H9 (cell line): Measurements from ENCODE around the gene AQP10. TPM values are rescaled to one million over a fixed set of nuclear protein-coding genes. Genes with fewer than 3 reads are reported as not detected.

Experiments
- DNase-seq: peaks from one replicate; pipeline ENCODE4 v3.0.0-alpha.2; 2017
- H2AFZ ChIP-seq: one replicate; pipeline ENCODE4 v1.6.1; 2013; ENCODE audit warnings: mild to moderate bottlenecking, low read length, control low read depth, moderate library complexity
- H2AK5ac ChIP-seq: 2 replicates; pipeline ENCODE4 v1.6.1; 2013; ENCODE audit warnings: low read length, control low read depth, mixed read lengths; ENCODE audit not compliant: insufficient read length
- H2BK120ac ChIP-seq: one replicate; pipeline ENCODE4 v1.6.1; 2013; ENCODE audit warnings: low read depth, mild to moderate bottlenecking, low read length, control low read depth, inconsistent platforms; ENCODE audit not compliant: poor library complexity, severe bottlenecking
- H2BK12ac ChIP-seq: 2 replicates; pipeline ENCODE4 v1.6.1; 2013; ENCODE audit warnings: low read length, control low read depth, mixed read lengths, low read depth; ENCODE audit not compliant: insufficient read length
- H2BK15ac ChIP-seq: 2 replicates; pipeline ENCODE4 v1.6.1; 2013; ENCODE audit warnings: low read depth, low read length, control low read depth
- H2BK20ac ChIP-seq: one replicate; pipeline ENCODE4 v1.6.1; 2013; ENCODE audit warnings: low read depth, mild to moderate bottlenecking, low read length, control low read depth, inconsistent platforms; ENCODE audit not compliant: poor library complexity, severe bottlenecking
- H2BK5ac ChIP-seq: 2 replicates; pipeline ENCODE4 v1.6.1; 2013; ENCODE audit warnings: low read length, control low read depth, mixed read lengths; ENCODE audit not compliant: insufficient read length
- H3K14ac ChIP-seq: 2 replicates; pipeline ENCODE4 v1.6.1; 2013; ENCODE audit warnings: low read length, control low read depth; ENCODE audit not compliant: insufficient read depth
- H3K18ac ChIP-seq: 2 replicates; pipeline ENCODE4 v1.6.1; 2013; ENCODE audit warnings: low read depth, mild to moderate bottlenecking, mixed read lengths, low read length, control low read depth; ENCODE audit not compliant: insufficient read length
- H3K23ac ChIP-seq: 2 replicates; pipeline ENCODE4 v1.6.1; 2013; ENCODE audit warnings: low read length, control low read depth, mixed read lengths, low read depth; ENCODE audit not compliant: insufficient read length
- H3K23me2 ChIP-seq: 2 replicates; pipeline ENCODE4 v1.6.1; 2013; ENCODE audit warnings: low read depth, mild to moderate bottlenecking, mixed read lengths, low read length, control low read depth; ENCODE audit not compliant: insufficient read length, poor library complexity, severe bottlenecking
- H3K27ac ChIP-seq: 2 replicates; pipeline ENCODE4 v1.5.1; 2013; ENCODE audit warnings: low read length, control low read depth, mixed read lengths, low read depth; ENCODE audit not compliant: insufficient read length
- H3K27me3 ChIP-seq: 2 replicates; pipeline ENCODE4 v1.6.1; 2013; ENCODE audit warnings: low read length, control low read depth, inconsistent platforms; ENCODE audit not compliant: insufficient read depth
- H3K4ac ChIP-seq: 2 replicates; pipeline ENCODE4 v1.6.1; 2013; ENCODE audit warnings: low read depth, mild to moderate bottlenecking, control low read depth, inconsistent platforms, low read length, moderate library complexity
- H3K4me1 ChIP-seq: 2 replicates; pipeline ENCODE4 v1.6.1; 2013; ENCODE audit warnings: low read length, control low read depth, inconsistent platforms; ENCODE audit not compliant: insufficient read depth
- H3K4me2 ChIP-seq: 2 replicates; pipeline ENCODE4 v1.6.1; 2013; ENCODE audit warnings: low read length, control low read depth, mixed read lengths; ENCODE audit not compliant: insufficient read length, insufficient read depth
- H3K56ac ChIP-seq: 2 replicates; pipeline ENCODE4 v1.6.1; 2013; ENCODE audit warnings: low read depth, mild to moderate bottlenecking, mixed read lengths, low read length, control low read depth; ENCODE audit not compliant: insufficient read length
- H3K79me1 ChIP-seq: 2 replicates; pipeline ENCODE4 v1.6.1; 2013; ENCODE audit warnings: low read depth, mild to moderate bottlenecking, moderate library complexity, low read length, control low read depth, inconsistent platforms; ENCODE audit not compliant: insufficient read depth, poor library complexity, severe bottlenecking
- H3K79me2 ChIP-seq: 2 replicates; pipeline ENCODE4 v1.6.1; 2013; ENCODE audit warnings: low read length, control low read depth, inconsistent platforms; ENCODE audit not compliant: insufficient read depth
- H3K9ac ChIP-seq: 2 replicates; pipeline ENCODE4 v1.6.1; 2013; ENCODE audit warnings: low read length, control low read depth, mixed read lengths; ENCODE audit not compliant: insufficient read length; ENCODE audit errors: extremely low read depth
- H3K9me3 ChIP-seq: one replicate; pipeline ENCODE4 v1.6.1; 2013; ENCODE audit warnings: low read depth, low read length, inconsistent platforms; ENCODE audit not compliant: control insufficient read depth
- H3T11ph ChIP-seq: one replicate; pipeline ENCODE4 v1.6.1; 2013; ENCODE audit warnings: mild to moderate bottlenecking, low read length, control low read depth, inconsistent platforms
- H4K20me1 ChIP-seq: one replicate; pipeline ENCODE4 v1.6.1; 2013; ENCODE audit not compliant: control insufficient read depth, insufficient read length, insufficient read depth
- H4K5ac ChIP-seq: 2 replicates; pipeline ENCODE4 v1.6.1; 2013; ENCODE audit warnings: low read depth, mild to moderate bottlenecking, mixed read lengths, low read length, control low read depth; ENCODE audit not compliant: insufficient read length
- H4K8ac ChIP-seq: replicated peaks from 2 replicates; pipeline ENCODE4 v1.6.1; 2013; ENCODE audit warnings: low read length, control low read depth, mixed read lengths, low read depth; ENCODE audit not compliant: insufficient read length
- H4K91ac ChIP-seq: 2 replicates; pipeline ENCODE4 v1.6.1; 2013; ENCODE audit warnings: low read depth, mild to moderate bottlenecking, moderate library complexity, mixed read lengths, low read length, control low read depth; ENCODE audit not compliant: insufficient read length
- H3K27ac Mint-ChIP-seq, 3 experiments: 2 replicates in 2 of 3; 3 replicates in 1 of 3; pipeline ENCODE4 v1.8.0; 2020 to 2021; ENCODE audit warnings: mixed read lengths in 3 of 3, mild to moderate bottlenecking in 1 of 3, moderate library complexity in 1 of 3
- H3K27me3 Mint-ChIP-seq: 2 replicates; pipeline ENCODE4 v1.8.0; 2021; ENCODE audit warnings: low read depth, mild to moderate bottlenecking, moderate library complexity, mixed read lengths
- H3K36me3 Mint-ChIP-seq, 3 experiments: 2 replicates in 2 of 3; 3 replicates in 1 of 3; pipeline ENCODE4 v1.8.0; 2020 to 2021; ENCODE audit warnings: low read depth in 3 of 3, mixed read lengths in 3 of 3; ENCODE audit not compliant: insufficient read depth in 1 of 3
- H3K4me1 Mint-ChIP-seq, 2 experiments: 2 replicates each; pipeline ENCODE4 v1.8.0; 2020; ENCODE audit warnings: mixed read lengths in 2 of 2
- H3K4me3 Mint-ChIP-seq, 2 experiments: 2 replicates in 1 of 2; 3 replicates in 1 of 2; pipeline ENCODE4 v1.8.0; 2020 to 2021; ENCODE audit warnings: mild to moderate bottlenecking in 2 of 2, mixed read lengths in 2 of 2, moderate library complexity in 1 of 2
- H3K9me3 Mint-ChIP-seq, 2 experiments: 2 replicates in 1 of 2; 3 replicates in 1 of 2; pipeline ENCODE4 v1.8.0; 2020; ENCODE audit warnings: mild to moderate bottlenecking in 2 of 2, mixed read lengths in 2 of 2, moderate library complexity in 1 of 2
- CTCF ChIP-seq: fragments of 200-600 bp; sonication (generic); conservative IDR thresholded peaks from 3 replicates; pipeline ENCODE4 v1.8.0; 2021; ENCODE audit warnings: antibody characterized with exemption, mild to moderate bottlenecking
- WGBS: extraction: QIAGEN DNeasy Blood & Tissue Kit; methylation state at CpG from one replicate; pipeline ENCODE4 v1.1.7; 2013; ENCODE audit warnings: missing lambda C conversion rate, low lambda C conversion rate, mixed read lengths; ENCODE audit not compliant: insufficient read length; ENCODE audit errors: extremely low coverage; 5-methylcytosine and 5-hydroxymethylcytosine counted together
- total RNA-seq: library from RNA; stranded (reverse); gene quantifications from 2 replicates; pipeline ENCODE4 v1.2.1, GENCODE V29; 2021

AQP10 gene
- total RNA-seq, 1 experiment from 2014 or later, result not detected

GRCh38 chr1:154323493-154323892 is 2.6 kb downstream of the AQP10 start:
- no peaks in the 10 kb centered on the region; a peak in 2 of 7 replicates for H3K36me3 Mint-ChIP-seq
- no peak overlapping the region for H3K4me3 Mint-ChIP-seq
- no peak overlapping the region for H3K4ac ChIP-seq
- H3K79me2 ChIP-seq, result peaks cover 2% of the 10 kb centered on the region; the same call in 1 of the 2 replicates
- no peak for TF ChIP-seq CTCF
- peaks cover 17% of the 10 kb centered on the region for H3K27me3 Mint-ChIP-seq
- no peak overlapping the region for H3K23ac ChIP-seq
- H3K27ac ChIP-seq, result no peak overlapping the region
- H3K23me2 ChIP-seq, result peaks cover 12% of the 10 kb centered on the region
- no peak overlapping the region for H4K91ac ChIP-seq
- H3K56ac ChIP-seq, result no peak overlapping the region
- no peak overlapping the region for H2BK5ac ChIP-seq
- H2BK120ac ChIP-seq, result no peak overlapping the region
- no CpG with 5 or more reads among the region's 7 CpGs for WGBS
- no peak for DNase-seq
- no peak overlapping the region for H2BK15ac ChIP-seq
- no peak overlapping the region for H2BK20ac ChIP-seq
- no peak overlapping the region for H3K14ac ChIP-seq
- no peaks in the 10 kb centered on the region for H3K9me3 ChIP-seq
- no peak overlapping the region for H3T11ph ChIP-seq
- no peak overlapping the region for H2AFZ ChIP-seq
- no peak overlapping the region for H2BK12ac ChIP-seq
- H3K27ac Mint-ChIP-seq, result no peak overlapping the region
- no peaks in the 10 kb centered on the region for H3K79me1 ChIP-seq
- peaks cover 12% of the 10 kb centered on the region; the same call in 1 of the 2 replicates for H3K4me1 ChIP-seq
- H3K18ac ChIP-seq, result no peak overlapping the region
- H3K9me3 Mint-ChIP-seq, result no peaks in the 10 kb centered on the region
- peaks cover 20 to 23% of the 10 kb centered on the region in 2 experiments for H3K4me1 Mint-ChIP-seq
- H3K4me2 ChIP-seq, result no peak overlapping the region
- no peak overlapping the region for H2AK5ac ChIP-seq
- H4K20me1 ChIP-seq, result no peaks in the 10 kb centered on the region
- no peaks in the 10 kb centered on the region for H3K27me3 ChIP-seq
- no peak overlapping the region for H3K9ac ChIP-seq
- H4K8ac ChIP-seq, result no peak overlapping the region
- H4K5ac ChIP-seq, result no peak overlapping the region
